Measurements from ENCODE around the gene ACER3.

The ACER3 gene

DNA sequence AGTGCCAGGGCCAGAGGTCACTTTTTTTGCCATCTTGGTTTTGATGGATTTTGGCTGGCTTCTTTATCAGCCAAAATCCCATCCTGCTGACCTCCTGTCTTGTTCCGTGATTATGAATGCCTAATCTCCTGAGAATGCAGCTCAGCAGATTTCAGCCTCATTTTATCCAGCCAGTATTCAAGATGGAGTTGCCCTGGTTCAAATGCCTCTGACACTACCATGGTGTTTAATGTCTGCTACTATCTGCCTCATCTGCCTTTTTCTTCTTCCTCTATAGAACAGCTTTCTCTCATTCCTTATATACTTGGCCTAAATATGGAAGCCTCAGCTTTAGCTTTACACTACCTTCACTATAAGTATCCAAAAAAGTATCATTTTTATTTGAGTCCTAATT is 50.7 kb downstream of the ACER3 start:
- TF ChIP-seq, protein P1, sequence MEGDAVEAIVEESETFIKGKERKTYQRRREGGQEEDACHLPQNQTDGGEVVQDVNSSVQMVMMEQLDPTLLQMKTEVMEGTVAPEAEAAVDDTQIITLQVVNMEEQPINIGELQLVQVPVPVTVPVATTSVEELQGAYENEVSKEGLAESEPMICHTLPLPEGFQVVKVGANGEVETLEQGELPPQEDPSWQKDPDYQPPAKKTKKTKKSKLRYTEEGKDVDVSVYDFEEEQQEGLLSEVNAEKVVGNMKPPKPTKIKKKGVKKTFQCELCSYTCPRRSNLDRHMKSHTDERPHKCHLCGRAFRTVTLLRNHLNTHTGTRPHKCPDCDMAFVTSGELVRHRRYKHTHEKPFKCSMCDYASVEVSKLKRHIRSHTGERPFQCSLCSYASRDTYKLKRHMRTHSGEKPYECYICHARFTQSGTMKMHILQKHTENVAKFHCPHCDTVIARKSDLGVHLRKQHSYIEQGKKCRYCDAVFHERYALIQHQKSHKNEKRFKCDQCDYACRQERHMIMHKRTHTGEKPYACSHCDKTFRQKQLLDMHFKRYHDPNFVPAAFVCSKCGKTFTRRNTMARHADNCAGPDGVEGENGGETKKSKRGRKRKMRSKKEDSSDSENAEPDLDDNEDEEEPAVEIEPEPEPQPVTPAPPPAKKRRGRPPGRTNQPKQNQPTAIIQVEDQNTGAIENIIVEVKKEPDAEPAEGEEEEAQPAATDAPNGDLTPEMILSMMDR (conservative IDR thresholded peaks at IDR 0.05; ENCODE audit: low read length) = no peak

DNA sequence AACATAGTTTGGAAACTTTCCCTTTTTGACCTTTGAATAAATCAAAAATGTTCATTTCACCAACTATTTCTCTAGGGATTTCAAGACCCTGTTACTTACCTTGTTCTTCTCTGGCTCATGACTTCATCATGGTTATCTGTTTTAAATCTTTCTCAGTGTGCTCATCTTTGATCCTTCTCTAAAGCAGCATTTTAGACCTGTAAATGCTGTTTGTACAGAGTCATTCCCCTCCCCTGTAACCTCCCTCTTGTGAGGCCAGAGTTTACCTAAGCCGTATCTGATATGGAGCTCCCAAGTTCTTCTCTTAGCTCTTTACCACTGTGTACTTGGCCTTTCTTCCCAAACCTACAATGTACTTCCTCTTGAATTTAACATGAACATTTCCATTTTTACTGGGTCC is 56.0 kb downstream of the ACER3 start:
- DNase-seq (ENCODE audit: low read depth) = no peak
- no peak overlapping the region for H3K4me3 ChIP-seq (ENCODE audit: low read length)
- TF ChIP-seq, protein P1 (conservative IDR thresholded peaks at IDR 0.05; ENCODE audit: low read length) = no peak

More for the DNA sequence above, 50.7 kb downstream of the ACER3 start:
- DNase-seq (ENCODE audit: low read depth) = no peak
- no peak overlapping the region for H3K4me3 ChIP-seq (ENCODE audit: low read length)

DNA sequence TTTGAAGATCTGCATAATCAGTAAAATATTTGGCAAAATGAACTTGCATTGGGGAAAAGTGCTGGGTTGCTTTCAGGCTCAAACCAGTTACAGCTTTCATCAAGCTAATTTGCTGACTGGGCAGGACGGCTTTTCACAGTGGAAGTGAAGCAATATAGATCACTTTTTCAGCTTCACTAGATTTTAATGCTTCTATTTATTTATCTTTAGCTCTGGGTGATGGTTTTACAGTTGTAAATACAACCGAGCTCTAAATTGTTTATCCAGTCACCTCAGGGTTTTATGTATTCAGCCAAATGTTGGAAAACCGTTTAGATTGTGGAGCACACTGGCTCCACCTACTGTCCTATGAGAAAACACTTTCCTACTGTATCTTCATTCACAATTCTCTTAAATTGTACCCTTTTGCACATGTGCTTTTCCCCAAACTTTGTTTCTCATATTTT is 58.2 kb downstream of the ACER3 start:
- peak overlapping the region; percentile 35 for H3K4me3 ChIP-seq (ENCODE audit: low read length)
- TF ChIP-seq, protein P1 (conservative IDR thresholded peaks at IDR 0.05; ENCODE audit: low read length) = peak; percentile 93
- peak; percentile 72 for DNase-seq (ENCODE audit: low read depth)

DNA sequence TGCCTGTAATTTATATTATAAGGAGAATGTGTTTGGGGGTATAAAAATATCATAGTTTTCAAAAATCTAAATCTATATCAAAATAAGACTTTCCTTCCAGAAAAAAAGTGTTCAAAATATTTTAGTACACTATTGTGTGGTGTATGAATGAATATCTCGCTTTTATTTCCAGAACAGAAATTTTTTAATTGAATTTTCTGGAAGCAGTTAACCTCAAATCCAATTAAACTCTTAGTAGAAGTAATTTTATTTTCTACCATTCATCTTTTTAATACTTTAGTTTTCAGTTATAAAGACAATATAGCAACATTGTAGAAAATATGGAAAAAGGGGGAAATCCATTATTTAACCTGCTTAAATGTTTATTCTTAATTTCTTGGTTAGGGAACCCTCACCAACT is 58.7 kb downstream of the ACER3 start:
- TF ChIP-seq, protein P1 (conservative IDR thresholded peaks at IDR 0.05; ENCODE audit: low read length) = no peak
- no peak for DNase-seq (ENCODE audit: low read depth)
- H3K4me3 ChIP-seq (ENCODE audit: low read length) = no peak overlapping the region

DNA sequence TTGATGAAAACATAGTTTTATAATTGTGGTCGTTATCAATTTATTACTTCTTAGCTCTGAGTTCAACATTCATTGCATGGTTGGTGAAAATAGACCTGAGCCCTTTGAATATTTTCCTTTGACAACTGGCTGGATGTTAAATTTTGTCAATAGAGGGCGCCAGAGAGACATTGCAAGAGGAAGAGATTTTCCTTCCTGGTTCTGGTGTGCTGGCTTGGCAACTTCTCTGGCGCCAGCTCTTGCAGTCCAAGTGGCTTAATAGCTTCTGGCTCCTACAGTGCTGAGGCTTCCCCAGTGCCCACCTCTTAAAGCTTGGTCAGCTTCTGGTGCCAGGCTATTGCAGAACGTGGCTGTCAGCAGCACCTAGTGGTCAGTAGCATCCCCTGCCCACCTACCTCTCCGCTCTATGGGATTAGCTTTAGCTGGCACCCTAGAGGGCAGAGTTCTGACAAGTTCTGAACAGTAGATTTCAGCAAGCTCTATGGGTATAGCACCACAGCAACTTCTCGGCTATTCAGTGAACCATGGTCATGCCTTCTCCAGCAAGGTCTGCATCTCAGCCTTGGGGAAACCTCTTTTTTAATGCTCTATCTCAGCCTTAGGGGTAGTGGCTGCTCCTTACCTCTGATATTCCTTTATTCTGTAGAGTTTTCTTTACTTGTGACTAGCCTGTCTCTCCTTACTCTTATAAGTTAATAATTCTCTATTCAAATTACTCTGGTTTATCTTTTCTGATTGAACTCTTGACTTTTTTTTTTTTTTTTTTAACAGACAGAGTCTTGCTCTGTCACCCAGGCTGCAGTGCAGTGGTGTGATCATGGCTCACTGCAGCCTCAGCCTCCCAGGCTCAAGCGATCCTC is 59.4 kb downstream of the ACER3 start:
- 0 out of 2 replicates have a peak overlapping the region, but pooled peaks have one; percentile 22 for H3K4me3 ChIP-seq (ENCODE audit: low read length)
- peak; percentile 87 for DNase-seq (ENCODE audit: low read depth)
- TF ChIP-seq, protein P1 (conservative IDR thresholded peaks at IDR 0.05; ENCODE audit: low read length) = peak; percentile 86

DNA sequence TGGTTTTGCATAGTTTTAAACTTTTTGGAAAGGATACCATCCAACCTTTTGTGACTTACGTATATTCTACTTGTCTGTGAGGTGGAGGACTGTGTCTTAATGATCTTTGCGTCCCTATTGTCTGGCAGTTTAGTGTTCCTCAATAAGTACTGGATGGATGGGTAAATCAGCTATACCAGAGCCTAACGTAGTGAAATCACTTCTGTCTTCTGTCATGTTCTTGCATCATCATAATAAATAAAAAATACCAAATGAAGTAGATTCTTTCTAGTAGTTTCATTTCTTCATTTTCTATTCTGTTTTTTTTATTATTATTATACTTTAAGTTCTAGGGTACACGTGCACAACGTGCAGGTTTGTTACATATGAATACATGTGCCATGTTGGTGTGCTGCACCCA is 66.4 kb downstream of the ACER3 start:
- no peak overlapping the region for H3K4me3 ChIP-seq (ENCODE audit: low read length)
- DNase-seq (ENCODE audit: low read depth) = no peak
- TF ChIP-seq, protein P1 (conservative IDR thresholded peaks at IDR 0.05; ENCODE audit: low read length) = no peak

DNA sequence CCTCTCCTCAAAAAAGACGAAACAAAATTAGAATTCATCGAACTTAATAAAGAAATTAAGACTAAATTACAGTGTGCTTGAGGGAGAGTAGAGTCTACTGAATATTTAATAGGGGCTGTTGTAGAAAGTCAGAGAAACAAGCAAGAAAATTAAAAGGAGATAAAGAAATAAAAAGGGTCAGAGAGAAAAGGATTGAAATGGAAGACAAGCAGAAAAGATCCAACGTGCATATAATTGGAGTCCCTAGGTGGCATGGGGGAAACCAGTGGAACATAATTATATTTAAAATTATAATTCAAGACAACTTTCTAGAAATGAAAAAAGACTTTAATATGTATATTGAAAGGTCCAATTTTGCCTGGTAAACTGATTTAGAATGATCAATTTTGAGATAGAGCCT is 74.3 kb downstream of the ACER3 start:
- no peak for DNase-seq (ENCODE audit: low read depth)
- no peak overlapping the region for H3K4me3 ChIP-seq (ENCODE audit: low read length)
- TF ChIP-seq, protein P1 (conservative IDR thresholded peaks at IDR 0.05; ENCODE audit: low read length) = no peak
